GM18519 (cell line): ENCODE measurements around the gene KRT5.

ENCODE experiments used
- ATAC-seq: cut with Tn5 transposase; IDR thresholded peaks from one replicate; pipeline ENCODE4 v1.9.1; 2021; ENCODE audit warnings: mild to moderate bottlenecking, moderate library complexity; ENCODE audit not compliant: unreplicated experiment, low FRiP score

The KRT5 gene

GRCh38 chr12:52519826-52520662, at the start of gene KRT5:
Gene KRT5 (minus strand): TSS chr12:52520394. CDS start chr12:52520296, 98 bp downstream.
- ATAC-seq, result no peak

- no peak for ATAC-seq
These were observed 47.9 kb upstream of the KRT5 start for GRCh38 chr12:52568111-52568510.

DNA sequence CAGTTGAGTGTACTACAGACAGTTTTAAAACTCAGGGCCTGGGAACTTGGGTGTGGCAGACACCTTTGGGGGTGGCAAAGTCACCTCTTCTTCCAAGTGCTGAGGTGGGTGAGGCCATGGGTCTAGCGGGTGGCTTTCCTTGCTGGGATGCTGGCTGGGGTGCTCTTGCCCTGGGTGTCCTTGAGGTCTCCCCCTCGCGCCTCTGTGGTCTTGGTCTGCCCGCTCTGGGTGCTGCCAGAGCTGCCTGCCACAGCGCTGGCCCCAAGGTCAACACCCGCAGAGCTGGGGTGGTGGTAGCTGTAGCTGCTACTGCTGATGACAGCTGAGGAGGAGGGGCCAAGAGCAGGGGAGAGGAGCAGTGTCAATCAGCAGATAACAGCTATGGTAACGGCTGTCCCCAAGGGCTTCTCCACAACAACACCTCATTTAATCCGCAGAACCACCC, 46.7 kb upstream of the KRT5 start:
- no peak for ATAC-seq

- ATAC-seq, result no peak
These were observed 44.4 kb upstream of the KRT5 start for GRCh38 chr12:52564582-52564981.

GRCh38 chr12:52561880-52562449, 41.8 kb upstream of the KRT5 start:
- ATAC-seq, result no peak

- ATAC-seq, result no peak
These were observed 39.8 kb upstream of the KRT5 start for GRCh38 chr12:52559979-52560378.

DNA sequence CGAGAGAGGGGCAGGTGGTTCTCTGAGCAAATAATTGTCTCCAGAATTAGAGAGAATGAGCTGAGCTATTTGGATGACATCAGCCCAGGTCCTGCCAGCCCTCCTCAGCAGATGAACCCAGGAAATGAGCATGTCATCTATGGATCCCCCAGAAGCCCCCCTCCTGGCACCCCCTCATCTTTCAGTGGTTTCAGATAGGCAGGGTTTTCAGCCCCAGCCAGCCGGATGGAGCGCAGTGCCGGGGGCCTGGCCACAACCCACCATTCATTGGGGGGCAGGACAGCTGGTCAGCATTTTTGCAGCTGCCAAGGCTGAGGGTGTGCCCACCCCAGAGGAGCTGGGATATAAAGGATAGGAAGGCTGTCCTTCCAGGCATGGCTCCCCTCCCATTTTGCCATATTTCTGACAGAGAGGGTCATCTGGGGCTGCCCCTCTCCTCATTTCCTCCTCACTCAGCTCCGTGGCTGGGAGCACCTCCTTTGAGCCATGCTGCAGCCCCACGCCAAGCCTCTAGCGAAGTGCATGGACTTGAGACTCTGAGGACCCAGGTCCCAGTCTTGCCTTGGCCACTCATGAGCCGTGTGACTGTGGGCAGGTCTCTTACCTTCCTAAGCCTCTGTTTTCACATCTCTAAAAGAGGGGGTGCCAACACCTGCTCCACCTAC, 38.7 kb upstream of the KRT5 start:
- ATAC-seq, result no peak

- no peak for ATAC-seq
These were observed 37.3 kb upstream of the KRT5 start for GRCh38 chr12:52557476-52557875.

GRCh38 chr12:52555577-52555976, 35.4 kb upstream of the KRT5 start:
- ATAC-seq, result no peak

DNA sequence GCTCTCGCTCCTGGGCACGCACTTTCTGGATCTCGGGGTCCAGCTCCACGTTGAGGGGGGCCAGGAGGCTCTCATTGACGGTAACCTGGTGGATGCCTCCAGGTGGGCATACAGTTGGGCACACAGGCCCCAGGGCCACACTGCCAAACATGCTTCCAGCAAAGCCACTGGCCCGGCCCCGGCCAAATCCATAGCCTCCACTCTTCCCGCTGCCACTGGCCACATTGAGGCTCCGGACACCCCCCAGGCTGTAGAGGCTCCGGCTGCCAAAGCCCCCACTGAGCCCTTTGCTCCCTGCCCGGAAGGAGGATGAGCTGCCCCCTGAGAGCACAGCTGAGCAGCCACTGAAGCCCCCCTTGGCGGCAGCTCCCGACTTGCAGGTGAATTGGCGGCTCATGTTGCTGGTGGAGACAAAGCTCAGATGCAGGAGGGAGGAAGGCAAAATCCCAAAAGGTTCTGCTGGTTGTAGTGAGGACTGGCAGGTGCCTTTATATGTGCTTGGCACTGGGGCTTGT, 32.5 kb upstream of the KRT5 start, which contains the start of gene KRT71:
TSS of gene KRT71 (minus strand) at position 465 of the 515 bp plus-strand sequence. CDS start at position 397, 68 bp downstream.
- no peak for ATAC-seq

DNA sequence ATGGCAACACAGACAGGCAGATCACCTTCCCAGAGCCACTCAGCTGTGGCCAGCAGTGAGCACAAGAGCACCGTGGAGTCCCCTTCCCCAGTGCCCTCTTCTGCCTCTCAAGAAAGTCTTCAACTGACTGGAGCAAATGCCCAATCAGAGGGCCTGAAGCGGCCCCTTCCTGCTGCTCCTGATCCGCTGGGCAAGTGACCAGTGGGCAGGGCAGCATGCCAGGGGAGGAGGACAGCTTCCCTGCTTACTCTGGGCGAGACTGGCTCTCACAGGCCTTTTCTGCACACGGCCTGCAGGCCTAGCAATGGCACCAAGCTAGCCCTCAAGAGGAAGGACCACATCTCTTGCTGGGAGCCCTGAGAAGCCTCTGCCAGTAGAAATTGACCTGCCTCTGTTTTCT, 31.9 kb upstream of the KRT5 start:
- no peak for ATAC-seq

- ATAC-seq, result no peak
These were observed 31.1 kb upstream of the KRT5 start for GRCh38 chr12:52551216-52551865.

- ATAC-seq, result no peak
These were observed 25.9 kb upstream of the KRT5 start for GRCh38 chr12:52546126-52546525.

- no peak for ATAC-seq
These were observed 24.0 kb upstream of the KRT5 start for GRCh38 chr12:52543985-52544883.

GRCh38 chr12:52542785-52543318, 22.7 kb upstream of the KRT5 start:
- no peak for ATAC-seq

- no peak for ATAC-seq
These were observed 22.0 kb upstream of the KRT5 start for GRCh38 chr12:52542157-52542556.

GRCh38 chr12:52541709-52542108, 21.5 kb upstream of the KRT5 start:
- ATAC-seq, result no peak

- no peak for ATAC-seq
These were observed 20.3 kb upstream of the KRT5 start for GRCh38 chr12:52540531-52540930.

GRCh38 chr12:52539821-52540173, 19.6 kb upstream of the KRT5 start:
- no peak for ATAC-seq
